ENCODE results near the gene IMP3. TPM values are rescaled to one million over a fixed set of nuclear protein-coding genes. Genes with fewer than 3 reads are reported as not detected.

Gene IMP3
- total RNA-seq, 2 experiments from 2014 or later = 101 to 174 TPM

- ChIA-PET CTCF (ENCODE audit: unreplicated experiment) (no interaction called here), POLR2A (no interaction called here)
- BruUV-seq (replicated peaks) = no TSS peak
- no peak overlapping the region for H3K4me2 ChIP-seq (ENCODE audit: low read length)
- H3K4me3 ChIP-seq (ENCODE audit: low read depth, low read length, poor library complexity, severe bottlenecking) = no peak overlapping the region
- no peak for TF ChIP-seq CTCF (conservative IDR thresholded peaks at IDR 0.05; ENCODE audit: low read length)
- TF ChIP-seq EZH2phosphoT487 (IDR thresholded peaks at IDR 0.05; ENCODE audit: borderline replicate concordance, low read depth, low read length) = no peak
- H3K27ac ChIP-seq (ENCODE audit: low read depth, low read length, poor library complexity, severe bottlenecking) = no peak overlapping the region
- H3K9me3 ChIP-seq (ENCODE audit: low read length) = no peaks in the 10 kb centered on the region
- H3K79me2 ChIP-seq (ENCODE audit: insufficient read depth, low read depth, low read length) = no peaks in the 10 kb centered on the region
- intact Hi-C loops (cut with micrococcal nuclease; ENCODE audit: unreplicated experiment) = no loop called here
- H4K20me1 ChIP-seq (ENCODE audit: insufficient read depth, low read length) = no peaks in the 10 kb centered on the region
- peaks cover 83% of the 10 kb centered on the region for H3K36me3 ChIP-seq (ENCODE audit: insufficient read depth, low read length)
- no peak overlapping the region for H2AFZ ChIP-seq (ENCODE audit: low read length)
- no peak for DNase-seq (ENCODE audit: low spot score)
- H3K4me1 ChIP-seq (ENCODE audit: insufficient read depth, low read length, poor library complexity, severe bottlenecking) = no peaks in the 10 kb centered on the region
- H3K9me2 ChIP-seq (ENCODE audit: insufficient read depth, low read length) = no peaks in the 10 kb centered on the region
Measured at GRCh38 chr15:75596703-75597345, 43.2 kb downstream of the IMP3 start.

- peaks cover 63% of the 10 kb centered on the region for H3K36me3 ChIP-seq (ENCODE audit: insufficient read depth, low read length)
- H3K79me2 ChIP-seq (ENCODE audit: insufficient read depth, low read depth, low read length) = no peaks in the 10 kb centered on the region
- intact Hi-C loops (cut with micrococcal nuclease; ENCODE audit: unreplicated experiment) = no loop called here
- no peak overlapping the region for H3K4me2 ChIP-seq (ENCODE audit: low read length)
- no peak overlapping the region for H2AFZ ChIP-seq (ENCODE audit: low read length)
- H3K9me2 ChIP-seq (ENCODE audit: insufficient read depth, low read length) = no peaks in the 10 kb centered on the region
- POLR2A ChIA-PET = interaction anchor here (0.7 kb wide), 1 partner anchor 226 kb away, joined by 3 read pairs; the partner anchor contains the start of gene MAN2C1
- H3K4me1 ChIP-seq (ENCODE audit: insufficient read depth, low read length, poor library complexity, severe bottlenecking) = no peaks in the 10 kb centered on the region
- CTCF ChIA-PET (ENCODE audit: unreplicated experiment) = no interaction called here
- H4K20me1 ChIP-seq (ENCODE audit: insufficient read depth, low read length) = no peaks in the 10 kb centered on the region
- no peak for DNase-seq (ENCODE audit: low spot score)
- H3K27ac ChIP-seq (ENCODE audit: low read depth, low read length, poor library complexity, severe bottlenecking) = no peak overlapping the region
- H3K4me3 ChIP-seq (ENCODE audit: low read depth, low read length, poor library complexity, severe bottlenecking) = no peak overlapping the region
- no TSS peak for BruUV-seq (replicated peaks)
- H3K9me3 ChIP-seq (ENCODE audit: low read length) = no peaks in the 10 kb centered on the region
- no peak for TF ChIP-seq CTCF (conservative IDR thresholded peaks at IDR 0.05; ENCODE audit: low read length)
Measured at GRCh38 chr15:75594276-75594675, 45.7 kb downstream of the IMP3 start.

GRCh38 chr15:75591655-75592364 lies 48.2 kb downstream of the IMP3 start:
- H4K20me1 ChIP-seq (ENCODE audit: insufficient read depth, low read length) = no peaks in the 10 kb centered on the region
- H3K27ac ChIP-seq (ENCODE audit: low read depth, low read length, poor library complexity, severe bottlenecking) = no peak overlapping the region
- no peak overlapping the region for H2AFZ ChIP-seq (ENCODE audit: low read length)
- no peaks in the 10 kb centered on the region for H3K79me2 ChIP-seq (ENCODE audit: insufficient read depth, low read depth, low read length)
- DNase-seq (ENCODE audit: low spot score) = no peak
- H3K4me2 ChIP-seq (ENCODE audit: low read length) = no peak overlapping the region
- intact Hi-C loops (cut with micrococcal nuclease; ENCODE audit: unreplicated experiment) = no loop called here
- H3K9me3 ChIP-seq (ENCODE audit: low read length) = no peaks in the 10 kb centered on the region
- no TSS peak for BruUV-seq (replicated peaks)
- POLR2A ChIA-PET = interaction anchor here (0.9 kb wide), 1 partner anchor 63 kb away, joined by 4 read pairs; no protein-coding TSS in a partner anchor
- H3K4me3 ChIP-seq (ENCODE audit: low read depth, low read length, poor library complexity, severe bottlenecking) = no peak overlapping the region
- CTCF ChIA-PET (ENCODE audit: unreplicated experiment) = no interaction called here
- no peaks in the 10 kb centered on the region for H3K4me1 ChIP-seq (ENCODE audit: insufficient read depth, low read length, poor library complexity, severe bottlenecking)
- H3K9me2 ChIP-seq (ENCODE audit: insufficient read depth, low read length) = no peaks in the 10 kb centered on the region
- no peak for TF ChIP-seq CTCF (conservative IDR thresholded peaks at IDR 0.05; ENCODE audit: low read length)
- no peak for TF ChIP-seq EZH2phosphoT487 (IDR thresholded peaks at IDR 0.05; ENCODE audit: borderline replicate concordance, low read depth, low read length)
- peaks cover 47% of the 10 kb centered on the region for H3K36me3 ChIP-seq (ENCODE audit: insufficient read depth, low read length)

Measured in OCI-LY7 (cell line).